Pancreas (tissue), 10 donors: ENCODE measurements around the gene TEX47. TPM values are rescaled to one million over a fixed set of nuclear protein-coding genes. Genes with fewer than 3 reads are reported as not detected.

Experiments used
- ATAC-seq, 4 donors: fragments of 200-7000 bp; cut with Tn5 transposase; one replicate each; pipeline versions ENCODE4 v1.8.0 to v1.9.1; 2020; ENCODE audit warnings: mild to moderate bottlenecking in 4 of 4, moderate library complexity in 4 of 4
- DNase-seq, 6 donors: peaks; one replicate each; pipeline ENCODE4 v3.0.0-alpha.2; 2020
- FAIRE-seq: peaks from 2 replicates; lab custom pipeline; 2012; peaks lifted over from hg19 to GRCh38; lab: Jason Lieb, UNC
- H3K27ac ChIP-seq, 4 donors: fragments of 200-600 bp; sonication (generic); 1 replicate in 3 of 4; 2 replicates in 1 of 4; pipeline versions ENCODE4 v1.5.0 to v1.8.0; 2020
- H3K27me3 ChIP-seq, 4 donors: fragments of 200-600 bp; one replicate each; pipeline ENCODE4 v1.8.0; 2021
- H3K36me3 ChIP-seq, 3 donors: fragments of 200-600 bp; sonication (generic) in 1 of 3; one replicate each; pipeline versions ENCODE4 v1.5.0 to v1.8.0; 2020 to 2021
- H3K4me1 ChIP-seq, 3 donors: fragments of 200-600 bp; one replicate each; pipeline ENCODE4 v1.8.0; 2021
- H3K4me3 ChIP-seq, 4 donors: fragments of 200-600 bp; sonication (generic) in 2 of 4; one replicate each; pipeline versions ENCODE4 v1.5.0 to v1.8.0; 2020 to 2021
- H3K9me3 ChIP-seq, 4 donors: fragments of 200-600 bp; one replicate each; pipeline ENCODE4 v1.8.0; 2021
- WGBS, 2 donors: extraction: QIAGEN DNeasy Blood & Tissue Kit; methylation state at CpG; one replicate each; pipeline ENCODE4 v1.1.7; 2013; 5-methylcytosine and 5-hydroxymethylcytosine counted together
- intact Hi-C, 3 donors: fragments of 100-400 bp; cut with DNase I; formaldehyde crosslinking; loops; one replicate each; pipeline versions ENCODE4 v1.11.1 to v1.14.2; 2022
- polyA plus RNA-seq, 2 donors: library from polyadenylated mRNA; stranded (reverse); fragments of 200-250 nt; gene quantifications; one replicate each; pipeline ENCODE4 v1.2.3, GENCODE V29; 2013
- total RNA-seq, 6 donors: library from RNA; stranded (reverse); fragmentation: NEBNext Ultra II Directional in 4 of 6; extraction: Animal tissue kit (Norgen Biotek cat#: 25700) in 4 of 6; gene quantifications; one replicate each; pipeline versions ENCODE4 v1.2.1 to v1.2.4, GENCODE V29; 2021 to 2023
- TF ChIP-seq, protein P1 (sequence below), 4 donors: fragments of 200-600 bp; sonication (generic) in 3 of 4; IDR thresholded peaks; one replicate each; pipeline versions ENCODE4 v1.5.0 to v1.8.0; 2021; ENCODE audit warnings: antibody characterized with exemption in 4 of 4
- donor health status: healthy with polysubstance abuse.
- donor health status: DM: no; HTN: no; CAD: no; lungs with moderate emphysema.
- donor health status: DM: no; HTN: no; CAD: no.
- donor health status: control.
- donor health status: control.
- donor health status: Bipolar disorder and iron deficiency.
- donor health status: DM: yes; HTN: yes; CAD: no.
- donor health status: DM: no; HTN: no; CAD: no.
- donor health status: DM: no; HTN: no; CAD: no.
- donor health status: DM: yes; HTN: yes; CAD: no.

The TEX47 gene
- total and polyA plus RNA-seq, 8 donors: not detected

DNA sequence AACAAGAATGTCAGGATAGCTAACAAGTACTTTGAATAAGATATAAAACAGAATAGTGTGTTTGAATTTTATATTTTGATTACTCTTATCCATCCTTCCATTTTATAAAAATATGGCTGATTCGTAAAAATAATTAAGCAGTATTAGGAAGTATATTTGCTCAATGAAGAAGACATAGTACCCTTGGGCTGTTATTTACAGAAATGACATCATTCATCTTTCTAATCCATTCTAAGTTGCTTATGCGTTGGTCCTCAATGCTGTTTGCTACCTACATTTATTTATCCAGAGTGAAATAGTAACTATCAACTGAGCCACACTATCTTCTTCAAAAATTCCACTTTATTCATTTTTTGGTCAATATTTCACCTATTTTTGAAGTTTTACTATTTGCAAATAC lies 38.2 kb downstream of the TEX47 start:
- FAIRE-seq (no peak), DNase-seq (no peak), ATAC-seq (no peak)
- TF ChIP-seq, protein P1, sequence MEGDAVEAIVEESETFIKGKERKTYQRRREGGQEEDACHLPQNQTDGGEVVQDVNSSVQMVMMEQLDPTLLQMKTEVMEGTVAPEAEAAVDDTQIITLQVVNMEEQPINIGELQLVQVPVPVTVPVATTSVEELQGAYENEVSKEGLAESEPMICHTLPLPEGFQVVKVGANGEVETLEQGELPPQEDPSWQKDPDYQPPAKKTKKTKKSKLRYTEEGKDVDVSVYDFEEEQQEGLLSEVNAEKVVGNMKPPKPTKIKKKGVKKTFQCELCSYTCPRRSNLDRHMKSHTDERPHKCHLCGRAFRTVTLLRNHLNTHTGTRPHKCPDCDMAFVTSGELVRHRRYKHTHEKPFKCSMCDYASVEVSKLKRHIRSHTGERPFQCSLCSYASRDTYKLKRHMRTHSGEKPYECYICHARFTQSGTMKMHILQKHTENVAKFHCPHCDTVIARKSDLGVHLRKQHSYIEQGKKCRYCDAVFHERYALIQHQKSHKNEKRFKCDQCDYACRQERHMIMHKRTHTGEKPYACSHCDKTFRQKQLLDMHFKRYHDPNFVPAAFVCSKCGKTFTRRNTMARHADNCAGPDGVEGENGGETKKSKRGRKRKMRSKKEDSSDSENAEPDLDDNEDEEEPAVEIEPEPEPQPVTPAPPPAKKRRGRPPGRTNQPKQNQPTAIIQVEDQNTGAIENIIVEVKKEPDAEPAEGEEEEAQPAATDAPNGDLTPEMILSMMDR (IDR thresholded peaks at IDR 0.05): no peak
- Histone ChIP-seq H3K36me3 (no peaks in the 10 kb centered on the region), H3K9me3 (no peaks in the 10 kb centered on the region), H3K27me3 (peaks cover 0 to 45% (median 0%) of the 10 kb centered on the region in 4 donors), H3K4me1 (peaks cover 0 to 3% (median 3%) of the 10 kb centered on the region in 3 donors), H3K4me3 (no peak overlapping the region), H3K27ac (no peak overlapping the region)
- intact Hi-C loops: no loop called here
- WGBS, 2 donors: 71 to 80% methylated on average over 2 of the region's 2 CpGs

DNA sequence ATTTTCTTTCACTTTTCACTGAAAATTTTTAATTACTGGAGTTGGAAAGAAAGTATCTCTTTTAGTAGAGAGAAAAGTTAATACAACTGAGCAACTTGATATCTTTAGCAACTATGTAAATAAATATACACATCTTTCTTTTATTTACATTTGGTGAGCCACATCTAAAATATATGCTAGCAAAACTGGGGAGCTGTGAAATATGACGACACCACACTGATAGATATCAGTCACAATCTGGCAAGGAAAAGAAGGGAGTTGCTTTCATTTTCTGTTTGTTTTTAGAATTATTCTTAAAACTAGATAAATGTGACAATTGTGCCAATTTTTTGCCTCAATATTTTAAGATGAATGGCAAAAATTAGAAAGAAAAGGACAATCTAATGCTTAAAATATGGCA lies 38.7 kb downstream of the TEX47 start:
- WGBS, 2 donors: 44 to 47% methylated on average over 1 of the region's 1 CpG
- TF ChIP-seq, protein P1 (IDR thresholded peaks at IDR 0.05): no peak
- Histone ChIP-seq H3K36me3 (no peaks in the 10 kb centered on the region), H3K4me3 (no peak overlapping the region), H3K27me3 (peaks cover 0 to 45% (median 0%) of the 10 kb centered on the region in 4 donors), H3K27ac (no peak overlapping the region), H3K4me1 (peaks cover 0 to 3% (median 0%) of the 10 kb centered on the region in 3 donors), H3K9me3 (no peaks in the 10 kb centered on the region)
- DNase-seq: no peak
- intact Hi-C loops: no loop called here
- FAIRE-seq: no peak
- no peak for ATAC-seq

DNA sequence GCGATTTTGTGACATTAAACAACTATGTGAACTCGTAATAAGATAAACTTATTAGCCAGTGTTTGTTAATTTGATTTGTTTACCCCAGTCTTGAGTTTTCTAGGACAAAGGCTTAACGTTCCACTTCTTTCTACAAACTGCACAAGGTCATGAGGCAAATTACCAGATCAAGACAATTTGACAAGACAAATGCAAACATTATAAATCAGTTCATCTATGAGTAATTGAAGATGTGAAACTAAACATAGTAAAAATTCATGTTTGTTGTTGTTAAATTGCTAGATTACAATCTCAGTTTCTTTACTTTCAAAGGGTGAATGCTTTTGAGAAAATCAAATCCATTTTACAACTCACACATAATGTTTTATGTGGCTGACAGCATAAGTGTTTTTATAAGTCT lies 49.4 kb downstream of the TEX47 start:
- no peaks in the 10 kb centered on the region for H3K9me3 ChIP-seq
- intact Hi-C loops: no loop called here
- no peaks in the 10 kb centered on the region for H3K36me3 ChIP-seq
- ATAC-seq (no peak), FAIRE-seq (no peak), DNase-seq (no peak)
- H3K27me3 ChIP-seq: no peaks in the 10 kb centered on the region
- WGBS, 2 donors: 36 to 42% methylated on average over 3 of the region's 3 CpGs
- no peaks in the 10 kb centered on the region for H3K4me1 ChIP-seq
- no peak overlapping the region for H3K27ac ChIP-seq
- TF ChIP-seq, protein P1 (IDR thresholded peaks at IDR 0.05): no peak
- no peak overlapping the region for H3K4me3 ChIP-seq

Other genes with a start within 250 kb of the TEX47 start
- gene ZNF804B, start 36.0 kb downstream of the TEX47 start, total RNA-seq: 1 to 10 TPM in 1 of 6 donors, under 1 TPM in 4, not detected in 1; 0.35 to 1.1 (median 0.49) TPM
- gene ZNF804B, start 36.0 kb downstream of the TEX47 start, polyA plus RNA-seq: under 1 TPM; 0.14 to 0.42 TPM